A549 (cell line): ENCODE measurements around the gene GLT1D1. TPM values are rescaled to one million over a fixed set of nuclear protein-coding genes. Genes with fewer than 3 reads are reported as not detected.

ENCODE experiments used
- ATAC-seq, 2 experiments: fragments of 200-7000 bp in 1 of 2; fragments of >200 bp in 1 of 2; cut with Nextera tagmentation in 1 of 2; cut with Tn5 transposase in 1 of 2; 3 replicates each; pipeline versions ENCODE4 v1.8.0 to v1.9.1; 2018 to 2020; ENCODE audit warnings: mild to moderate bottlenecking in 1 of 2, moderate library complexity in 1 of 2
- CTCF ChIA-PET: fragments of 300-600 bp; sonication (Branson Sonifier 250); formaldehyde crosslinking; extraction: SDS; loops from one replicate; lab custom pipeline; 2021; ENCODE audit warnings: antibody characterized with exemption, inconsistent platforms; lab: Yijun Ruan, JAX
- POLR2A ChIA-PET: fragments of 350-600 bp; formaldehyde crosslinking; extraction: SDS; loops from one replicate; lab custom pipeline; 2021; ENCODE audit warnings: antibody characterized with exemption, inconsistent platforms; lab: Yijun Ruan, JAX
- DNase-seq, 2 experiments: peaks; one replicate each; pipeline versions ENCODE4 v3.0.0 to v3.0.0-alpha.2; 2011 to 2016; ENCODE audit warnings: low read depth in 1 of 2, low spot score in 1 of 2
- FAIRE-seq: peaks from 2 replicates; lab custom pipeline; 2011; peaks lifted over from hg19 to GRCh38; lab: Jason Lieb, UNC
- H3K27ac ChIP-seq, 2 experiments: fragments of >200 bp; sonication (Bioruptor Twin); formaldehyde crosslinking; 3 replicates each; pipeline ENCODE4 v1.5.1; 2016 to 2017
- H3K4me1 ChIP-seq: fragments of >200 bp; sonication (Bioruptor Twin); formaldehyde crosslinking; 3 replicates; pipeline ENCODE4 v1.6.1; 2016
- H3K4me2 ChIP-seq: fragments of >200 bp; sonication (Bioruptor Twin); formaldehyde crosslinking; 3 replicates; pipeline ENCODE4 v1.6.1; 2016
- H3K4me3 ChIP-seq: fragments of >200 bp; sonication (Bioruptor Twin); formaldehyde crosslinking; 3 replicates; pipeline ENCODE4 v1.5.1; 2016
- H3K9me3 ChIP-seq: fragments of >200 bp; sonication (Bioruptor Twin); formaldehyde crosslinking; 3 replicates; pipeline ENCODE4 v1.6.1; 2016
- BHLHE40 ChIP-seq: IDR thresholded peaks from 2 replicates; pipeline ENCODE4 v1.6.1; 2012; ENCODE audit warnings: low read depth, low read length, inconsistent platforms
- CBX8 ChIP-seq: fragments of 200-600 bp; sonication (generic); IDR thresholded peaks from 2 replicates; pipeline ENCODE4 v1.6.1; 2016
- CEBPB ChIP-seq, 2 experiments: fragments of >200 bp in 1 of 2; sonication (Bioruptor Twin) in 1 of 2; formaldehyde crosslinking in 1 of 2; IDR thresholded peaks; 2 replicates each; pipeline ENCODE4 v1.6.1; 2012 to 2016
- CHD2 ChIP-seq: fragments of 150-350 bp; IDR thresholded peaks from 2 replicates; pipeline ENCODE4 v1.6.1; 2014; ENCODE audit warnings: low read length; ENCODE audit not compliant: partially characterized antibody
- CTCF ChIP-seq: fragments of >200 bp; sonication (Bioruptor Twin); formaldehyde crosslinking; IDR thresholded peaks from 3 replicates; pipeline ENCODE4 v1.5.1; 2016
- EHMT2 ChIP-seq: fragments of 200-600 bp; sonication (generic); IDR thresholded peaks from 2 replicates; pipeline ENCODE4 v1.6.1; 2016; ENCODE audit warnings: antibody characterized with exemption, low read depth, mild to moderate bottlenecking, moderate library complexity
- ELK1 ChIP-seq: fragments of 150-350 bp; IDR thresholded peaks from 2 replicates; pipeline ENCODE4 v1.6.1; 2014; ENCODE audit warnings: low read depth, mild to moderate bottlenecking, low read length
- EP300 ChIP-seq, 2 experiments: fragments of >200 bp; sonication (Bioruptor Twin); formaldehyde crosslinking; IDR thresholded peaks; 2 replicates in 1 of 2; 3 replicates in 1 of 2; pipeline ENCODE4 v1.6.1; 2016 to 2017
- ESRRA ChIP-seq: fragments of 150-350 bp; IDR thresholded peaks from 2 replicates; pipeline ENCODE4 v1.6.1; 2014; ENCODE audit warnings: mild to moderate bottlenecking, low read length, borderline replicate concordance
- HEYL ChIP-seq: fragments of 250-450 bp; sonication (Bioruptor Pico); IDR thresholded peaks from 2 replicates; pipeline ENCODE4 v1.8.0; 2021; ENCODE audit warnings: mild to moderate bottlenecking, moderate library complexity
- HMGXB4 ChIP-seq: fragments of 250-450 bp; sonication (Bioruptor Pico); IDR thresholded peaks from 2 replicates; pipeline ENCODE4 v1.5.0; 2021; ENCODE audit warnings: mild to moderate bottlenecking, moderate library complexity, borderline replicate concordance
- HOXA7 ChIP-seq: fragments of 250-450 bp; sonication (Bioruptor Pico); IDR thresholded peaks from 2 replicates; pipeline ENCODE4 v1.5.0; 2020; ENCODE audit warnings: mild to moderate bottlenecking, moderate library complexity
- HOXB5 ChIP-seq: fragments of 250-450 bp; sonication (Bioruptor Pico); IDR thresholded peaks from 2 replicates; pipeline ENCODE4 v1.5.0; 2020; ENCODE audit warnings: mild to moderate bottlenecking, moderate library complexity
- KDM1A ChIP-seq: fragments of 200-600 bp; sonication (generic); IDR thresholded peaks from 2 replicates; pipeline ENCODE4 v1.6.1; 2016; ENCODE audit warnings: low read depth, mild to moderate bottlenecking
- KDM5A ChIP-seq: fragments of 200-600 bp; sonication (generic); IDR thresholded peaks from 2 replicates; pipeline ENCODE4 v1.6.1; 2016; ENCODE audit warnings: antibody characterized with exemption, mild to moderate bottlenecking
- MAFK ChIP-seq: fragments of 450-650 bp; IDR thresholded peaks from 2 replicates; pipeline ENCODE4 v1.6.1; 2014; ENCODE audit not compliant: partially characterized antibody
- MYC ChIP-seq: IDR thresholded peaks from 2 replicates; pipeline ENCODE4 v1.6.1; 2012; ENCODE audit warnings: mild to moderate bottlenecking, inconsistent platforms, low read length, improper control_type of control experiment, borderline replicate concordance
- NR3C1 ChIP-seq: fragments of >200 bp; sonication (Bioruptor Twin); formaldehyde crosslinking; IDR thresholded peaks from 3 replicates; pipeline ENCODE4 v1.6.1; 2017
- POLR2A ChIP-seq: IDR thresholded peaks from 2 replicates; pipeline ENCODE4 v1.6.1; 2012; ENCODE audit warnings: mild to moderate bottlenecking, low read length
- POLR2AphosphoS2 ChIP-seq: conservative IDR thresholded peaks from 2 replicates; pipeline ENCODE4 v1.6.1; 2012; ENCODE audit warnings: low read length, improper control_type of control experiment, inconsistent platforms
- RARB ChIP-seq: fragments of 250-450 bp; sonication (Bioruptor Pico); IDR thresholded peaks from 2 replicates; pipeline ENCODE4 v1.8.0; 2021; ENCODE audit warnings: mild to moderate bottlenecking, moderate library complexity
- RCOR1 ChIP-seq: fragments of 150-350 bp; IDR thresholded peaks from 2 replicates; pipeline ENCODE4 v1.6.1; 2014; ENCODE audit warnings: antibody characterized with exemption, low read length, low read depth
- RNF2 ChIP-seq: fragments of 200-600 bp; sonication (generic); IDR thresholded peaks from 2 replicates; pipeline ENCODE4 v1.6.1; 2016; ENCODE audit warnings: low read depth, mild to moderate bottlenecking, antibody characterized with exemption, moderate library complexity, borderline replicate concordance
- TFCP2L1 ChIP-seq: fragments of 250-450 bp; sonication (Bioruptor Pico); IDR thresholded peaks from 2 replicates; pipeline ENCODE4 v1.5.0; 2021; ENCODE audit warnings: mild to moderate bottlenecking
- TP53 ChIP-seq: fragments of 250-450 bp; sonication (Bioruptor Pico); IDR thresholded peaks from 2 replicates; pipeline ENCODE4 v1.5.0; 2021; ENCODE audit warnings: mild to moderate bottlenecking, moderate library complexity
- ZFP36 ChIP-seq: fragments of 450-650 bp; IDR thresholded peaks from 2 replicates; pipeline ENCODE4 v1.6.1; 2014; ENCODE audit warnings: borderline replicate concordance; ENCODE audit not compliant: partially characterized antibody
- WGBS: methylation state at CpG from one replicate; pipeline ENCODE4 v1.1.6; 2017; ENCODE audit errors: missing lambda C conversion rate; 5-methylcytosine and 5-hydroxymethylcytosine counted together
- polyA plus RNA-seq, 4 experiments: library from polyadenylated mRNA; depleted of rRNA in 3 of 4; stranded (reverse); fragments of >200 nt; fragmentation: RNase III in 1 of 4; extraction: RNeasy Plus Mini Kit Qiagen cat#74134 plus additional on column Dnase treatment in 1 of 4; gene quantifications; 2 replicates in 3 of 4; 3 replicates in 1 of 4; pipeline ENCODE4 v1.2.3, GENCODE V29; 2011 to 2017
- TF ChIP-seq, protein P1 (sequence below): IDR thresholded peaks from 2 replicates; pipeline ENCODE4 v1.6.1; 2012; ENCODE audit warnings: low read depth, borderline replicate concordance
- TF ChIP-seq, protein P2 (sequence below): IDR thresholded peaks from 2 replicates; pipeline ENCODE4 v1.6.1; 2012
- TF ChIP-seq, protein P3 (sequence below): fragments of 450-650 bp; IDR thresholded peaks from 2 replicates; pipeline ENCODE4 v1.6.1; 2014; ENCODE audit warnings: antibody characterized with exemption
- TF ChIP-seq, protein P4 (sequence below): fragments of 250-450 bp; sonication (Bioruptor Pico); IDR thresholded peaks from 2 replicates; pipeline ENCODE4 v1.5.0; 2020; ENCODE audit warnings: low read depth, mild to moderate bottlenecking, moderate library complexity

Gene GLT1D1
- polyA plus RNA-seq, 2 of the 4 experiments (the other 2 are of a cell fraction), result not detected

GRCh38 chr12:128908254-128908653 is 55.0 kb downstream of the GLT1D1 start (continued):
- TF ChIP-seq, protein P1, sequence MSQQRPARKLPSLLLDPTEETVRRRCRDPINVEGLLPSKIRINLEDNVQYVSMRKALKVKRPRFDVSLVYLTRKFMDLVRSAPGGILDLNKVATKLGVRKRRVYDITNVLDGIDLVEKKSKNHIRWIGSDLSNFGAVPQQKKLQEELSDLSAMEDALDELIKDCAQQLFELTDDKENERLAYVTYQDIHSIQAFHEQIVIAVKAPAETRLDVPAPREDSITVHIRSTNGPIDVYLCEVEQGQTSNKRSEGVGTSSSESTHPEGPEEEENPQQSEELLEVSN, result no peak
- TF ChIP-seq, protein P2, sequence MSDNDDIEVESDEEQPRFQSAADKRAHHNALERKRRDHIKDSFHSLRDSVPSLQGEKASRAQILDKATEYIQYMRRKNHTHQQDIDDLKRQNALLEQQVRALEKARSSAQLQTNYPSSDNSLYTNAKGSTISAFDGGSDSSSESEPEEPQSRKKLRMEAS, result no peak
- TF ChIP-seq TFCP2L1 (CRISPR knock-in tag) (no peak), CBX8 (no peak), CEBPB (IDR thresholded peaks at IDR 0.05) (no peak), RNF2 (no peak), NR3C1 (no peak), ZFP36 (no peak)
- TF ChIP-seq, protein P3, sequence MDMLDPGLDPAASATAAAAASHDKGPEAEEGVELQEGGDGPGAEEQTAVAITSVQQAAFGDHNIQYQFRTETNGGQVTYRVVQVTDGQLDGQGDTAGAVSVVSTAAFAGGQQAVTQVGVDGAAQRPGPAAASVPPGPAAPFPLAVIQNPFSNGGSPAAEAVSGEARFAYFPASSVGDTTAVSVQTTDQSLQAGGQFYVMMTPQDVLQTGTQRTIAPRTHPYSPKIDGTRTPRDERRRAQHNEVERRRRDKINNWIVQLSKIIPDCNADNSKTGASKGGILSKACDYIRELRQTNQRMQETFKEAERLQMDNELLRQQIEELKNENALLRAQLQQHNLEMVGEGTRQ, result no peak
- TF ChIP-seq, all 56 proteins: peak for 0

GRCh38 chr12:128909653-128910052 is 56.4 kb downstream of the GLT1D1 start:
- POLR2A ChIA-PET, result no interaction called here

DNA sequence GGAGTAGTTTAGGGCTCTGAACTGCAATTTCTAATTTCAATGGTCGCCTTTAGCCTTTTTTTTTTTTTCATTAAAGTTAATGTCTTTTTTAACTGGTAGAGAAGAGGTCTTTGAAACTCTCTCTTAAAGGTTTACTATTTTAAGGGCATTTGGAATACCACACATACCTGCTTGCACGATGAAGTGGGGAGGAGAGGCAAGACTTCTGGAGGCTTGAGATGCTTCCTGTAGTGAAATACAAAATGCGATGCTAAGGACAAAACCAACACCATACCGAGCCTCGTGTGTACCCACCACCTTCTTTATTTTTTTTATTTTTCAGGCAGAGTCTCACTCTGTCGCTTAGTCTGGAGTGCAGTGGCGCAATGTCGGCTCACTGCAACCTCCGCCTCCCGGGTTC is 57.4 kb downstream of the GLT1D1 start:
- Histone ChIP-seq H3K27ac (no peak overlapping the region), H3K4me1 (no peaks in the 10 kb centered on the region), H3K4me3 (no peak overlapping the region), H3K9me3 (no peaks in the 10 kb centered on the region), H3K4me2 (no peak overlapping the region)
- POLR2A ChIA-PET, result no interaction called here
- FAIRE-seq (no peak), ATAC-seq (no peak), DNase-seq (no peak)
- CTCF ChIA-PET, result interaction anchor here (0.6 kb wide), 1 partner anchor 12 kb away, joined by 4 read pairs; no protein-coding TSS in a partner anchor
- WGBS, result 32% methylated on average over 10 of the region's 10 CpGs
- TF ChIP-seq KDM1A, result no peak
- TF ChIP-seq BHLHE40, result no peak
- no peak for TF ChIP-seq HMGXB4 (CRISPR knock-in tag)
- no peak for TF ChIP-seq RCOR1
- no peak for TF ChIP-seq CTCF
- TF ChIP-seq EHMT2, result no peak
- TF ChIP-seq CHD2, result no peak
- no peak for TF ChIP-seq ESRRA
- TF ChIP-seq HEYL, result no peak
- no peak for TF ChIP-seq ELK1
- TF ChIP-seq RARB (CRISPR knock-in tag), result no peak
- TF ChIP-seq TP53 (CRISPR knock-in tag), result no peak
- no peak for TF ChIP-seq HOXA7
- TF ChIP-seq KDM5A, result no peak
- TF ChIP-seq, protein P4, sequence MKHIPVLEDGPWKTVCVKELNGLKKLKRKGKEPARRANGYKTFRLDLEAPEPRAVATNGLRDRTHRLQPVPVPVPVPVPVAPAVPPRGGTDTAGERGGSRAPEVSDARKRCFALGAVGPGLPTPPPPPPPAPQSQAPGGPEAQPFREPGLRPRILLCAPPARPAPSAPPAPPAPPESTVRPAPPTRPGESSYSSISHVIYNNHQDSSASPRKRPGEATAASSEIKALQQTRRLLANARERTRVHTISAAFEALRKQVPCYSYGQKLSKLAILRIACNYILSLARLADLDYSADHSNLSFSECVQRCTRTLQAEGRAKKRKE (CRISPR knock-in tag), result no peak
- no peak for TF ChIP-seq MYC

More at GRCh38 chr12:128909653-128910052, 56.4 kb downstream of the GLT1D1 start:
- H3K4me3 ChIP-seq, result no peak overlapping the region
- no peak for TF ChIP-seq HEYL
- no peak for TF ChIP-seq TP53 (CRISPR knock-in tag)
- TF ChIP-seq CEBPB (IDR thresholded peaks at IDR 0.05), result no peak
- no peak for TF ChIP-seq RNF2
- no peak for TF ChIP-seq TFCP2L1 (CRISPR knock-in tag)
- TF ChIP-seq MAFK, result no peak
- no peak for TF ChIP-seq EP300 (IDR thresholded peaks at IDR 0.05)
- no peak for TF ChIP-seq MYC
- TF ChIP-seq HOXB5 (CRISPR knock-in tag), result no peak
- TF ChIP-seq POLR2AphosphoS2, result no peak
- no peak for TF ChIP-seq POLR2A
- no peak for TF ChIP-seq BHLHE40
- TF ChIP-seq, all 56 proteins: peak for 0
- Histone ChIP-seq H3K9me3 (no peaks in the 10 kb centered on the region; the same call in 2 of the 3 replicates), H3K27ac (no peak overlapping the region), H3K4me2 (no peak overlapping the region), H3K4me1 (no peaks in the 10 kb centered on the region)
- no peak for ATAC-seq
- CTCF ChIA-PET, result no interaction called here
- FAIRE-seq, result no peak
- no peak for DNase-seq
- WGBS, result 26% methylated on average over 1 of the region's 1 CpG
